AG04450 (cell line): ENCODE results near the gene LRRC3C. TPM values are rescaled to one million over a fixed set of nuclear protein-coding genes. Genes with fewer than 3 reads are reported as not detected.
A peak's percentile ranks its signal among the peaks of the same experiment; 100 is the strongest.

Experiments
- CTCF ChIA-PET: fragments of 300-600, 350-600 bp; formaldehyde crosslinking; extraction: SDS; loops from one replicate; lab custom pipeline; 2022; ENCODE audit warnings: antibody characterized with exemption, inconsistent platforms; lab: Charles Lee
- POLR2A ChIA-PET: fragments of 350-600 bp; formaldehyde crosslinking; extraction: SDS; loops from one replicate; lab custom pipeline; 2021; ENCODE audit warnings: antibody characterized with exemption, inconsistent platforms; lab: Yijun Ruan, JAX
- DNase-seq: peaks from one replicate; pipeline ENCODE4 v3.0.0-alpha.2; 2011; ENCODE audit warnings: low read depth, low spot score
- H3K27ac ChIP-seq: one replicate; pipeline ENCODE4 v1.5.1; 2012; ENCODE audit warnings: low read depth, low read length, control low read depth
- H3K27me3 ChIP-seq: one replicate; pipeline ENCODE4 v1.6.0; 2012; ENCODE audit warnings: low read length; ENCODE audit not compliant: control insufficient read depth, insufficient read depth
- H3K4me3 ChIP-seq: 2 replicates; pipeline ENCODE4 v1.5.1; 2011; ENCODE audit warnings: mild to moderate bottlenecking, low read depth, low read length, control low read depth
- H3K9me3 ChIP-seq: 2 replicates; pipeline ENCODE4 v1.5.1; 2012; ENCODE audit warnings: low read length; ENCODE audit not compliant: control insufficient read depth, insufficient read depth
- polyA plus RNA-seq: library from polyadenylated mRNA; depleted of rRNA; stranded (reverse); fragments of >200 nt; gene quantifications from 2 replicates; pipeline ENCODE4 v1.2.3, GENCODE V29; 2011
- TF ChIP-seq, protein P1 (sequence below): IDR thresholded peaks from 2 replicates; pipeline ENCODE4 v1.5.1; 2011; ENCODE audit warnings: low read depth, low read length, control low read depth, inconsistent platforms

The LRRC3C gene
- polyA plus RNA-seq, 1 experiment: not detected

DNA sequence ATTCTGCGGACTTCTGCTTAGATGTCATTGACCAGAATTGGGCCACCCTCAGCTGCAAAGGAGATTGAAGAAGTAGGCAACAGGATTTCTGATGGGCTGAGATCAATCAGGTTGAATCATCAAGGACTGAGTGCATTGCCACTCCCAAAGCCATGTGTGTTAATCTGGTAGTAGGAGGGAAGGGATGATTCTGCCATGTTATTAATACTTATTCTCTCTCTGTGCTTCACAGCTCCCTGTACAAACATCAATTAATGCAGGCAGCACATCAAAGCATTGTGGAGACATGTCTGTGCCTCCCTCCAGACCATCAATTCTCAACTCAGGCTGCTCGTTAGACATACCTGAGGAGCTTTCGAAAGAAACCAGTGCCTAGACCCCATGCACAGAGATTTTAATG lies 11.6 kb downstream of the LRRC3C start:
- POLR2A ChIA-PET: interaction anchor here (0.6 kb wide), 1 partner anchor 39 kb away, joined by 5 read pairs; no protein-coding TSS in a partner anchor
- no peak for DNase-seq
- Histone ChIP-seq H3K4me3 (no peak overlapping the region), H3K27me3 (no peaks in the 10 kb centered on the region), H3K27ac (peak overlapping the region; percentile 99), H3K9me3 (no peaks in the 10 kb centered on the region)
- CTCF ChIA-PET: interaction anchor here (0.8 to 1.7 kb wide), 5 partner anchors 20 to 66 kb away, joined by 3 to 5 read pairs (median 4); no protein-coding TSS in a partner anchor
- TF ChIP-seq, protein P1, sequence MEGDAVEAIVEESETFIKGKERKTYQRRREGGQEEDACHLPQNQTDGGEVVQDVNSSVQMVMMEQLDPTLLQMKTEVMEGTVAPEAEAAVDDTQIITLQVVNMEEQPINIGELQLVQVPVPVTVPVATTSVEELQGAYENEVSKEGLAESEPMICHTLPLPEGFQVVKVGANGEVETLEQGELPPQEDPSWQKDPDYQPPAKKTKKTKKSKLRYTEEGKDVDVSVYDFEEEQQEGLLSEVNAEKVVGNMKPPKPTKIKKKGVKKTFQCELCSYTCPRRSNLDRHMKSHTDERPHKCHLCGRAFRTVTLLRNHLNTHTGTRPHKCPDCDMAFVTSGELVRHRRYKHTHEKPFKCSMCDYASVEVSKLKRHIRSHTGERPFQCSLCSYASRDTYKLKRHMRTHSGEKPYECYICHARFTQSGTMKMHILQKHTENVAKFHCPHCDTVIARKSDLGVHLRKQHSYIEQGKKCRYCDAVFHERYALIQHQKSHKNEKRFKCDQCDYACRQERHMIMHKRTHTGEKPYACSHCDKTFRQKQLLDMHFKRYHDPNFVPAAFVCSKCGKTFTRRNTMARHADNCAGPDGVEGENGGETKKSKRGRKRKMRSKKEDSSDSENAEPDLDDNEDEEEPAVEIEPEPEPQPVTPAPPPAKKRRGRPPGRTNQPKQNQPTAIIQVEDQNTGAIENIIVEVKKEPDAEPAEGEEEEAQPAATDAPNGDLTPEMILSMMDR: no peak

DNA sequence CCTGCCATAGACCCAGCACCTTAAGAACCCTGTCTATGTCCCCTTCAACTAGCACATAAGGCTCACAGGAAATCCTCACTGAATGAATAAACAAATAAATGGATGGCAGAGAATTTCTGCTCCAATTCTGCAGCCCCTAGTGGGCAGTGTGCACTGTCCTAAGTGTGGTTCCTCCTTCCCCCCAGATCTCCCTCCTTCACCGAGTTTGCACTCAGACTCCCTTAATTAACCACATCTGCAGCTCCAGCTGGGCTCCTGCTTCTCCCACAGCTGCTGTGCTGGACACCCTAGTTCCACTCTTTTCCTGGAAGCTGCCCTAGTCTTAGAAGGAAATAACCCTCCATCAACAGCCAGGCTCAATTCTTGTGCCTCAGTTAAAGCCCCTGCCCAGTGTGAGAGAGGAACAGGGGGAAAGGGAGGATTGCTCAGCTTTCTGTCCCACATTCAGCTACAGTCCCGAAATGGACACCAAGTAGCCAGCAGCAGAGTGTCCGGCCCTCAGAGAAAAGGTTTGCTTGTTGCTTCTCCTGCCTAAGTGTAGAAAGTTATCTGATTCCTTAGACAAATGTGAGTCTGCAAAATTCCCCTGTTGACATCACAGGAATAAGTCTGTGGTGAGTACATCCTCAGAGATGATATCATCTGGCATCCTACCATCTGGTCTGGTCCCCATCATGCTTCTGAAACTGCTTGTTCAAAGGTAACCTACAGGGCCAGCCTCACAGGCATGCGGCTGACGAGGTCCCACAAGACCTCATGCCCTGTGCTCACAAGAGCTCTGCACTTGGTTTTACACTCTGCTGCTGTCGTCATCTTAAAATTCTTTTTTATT lies 12.3 kb downstream of the LRRC3C start:
- CTCF ChIA-PET: interaction anchor here (0.5 to 1.7 kb wide), 5 partner anchors 19 to 809 kb away, joined by 3 to 5 read pairs (median 4); no protein-coding TSS in a partner anchor
- TF ChIP-seq, protein P1: peak; percentile 79
- peak overlapping the region; percentile 26 for H3K4me3 ChIP-seq
- peak overlapping the region; percentile 99 for H3K27ac ChIP-seq
- no peaks in the 10 kb centered on the region for H3K9me3 ChIP-seq
- POLR2A ChIA-PET: interaction anchor here (0.5 to 0.7 kb wide), 2 partner anchors 251 to 307 kb away, joined by 3 to 5 read pairs; no protein-coding TSS in a partner anchor
- H3K27me3 ChIP-seq: no peaks in the 10 kb centered on the region
- DNase-seq: peak; percentile 72

DNA sequence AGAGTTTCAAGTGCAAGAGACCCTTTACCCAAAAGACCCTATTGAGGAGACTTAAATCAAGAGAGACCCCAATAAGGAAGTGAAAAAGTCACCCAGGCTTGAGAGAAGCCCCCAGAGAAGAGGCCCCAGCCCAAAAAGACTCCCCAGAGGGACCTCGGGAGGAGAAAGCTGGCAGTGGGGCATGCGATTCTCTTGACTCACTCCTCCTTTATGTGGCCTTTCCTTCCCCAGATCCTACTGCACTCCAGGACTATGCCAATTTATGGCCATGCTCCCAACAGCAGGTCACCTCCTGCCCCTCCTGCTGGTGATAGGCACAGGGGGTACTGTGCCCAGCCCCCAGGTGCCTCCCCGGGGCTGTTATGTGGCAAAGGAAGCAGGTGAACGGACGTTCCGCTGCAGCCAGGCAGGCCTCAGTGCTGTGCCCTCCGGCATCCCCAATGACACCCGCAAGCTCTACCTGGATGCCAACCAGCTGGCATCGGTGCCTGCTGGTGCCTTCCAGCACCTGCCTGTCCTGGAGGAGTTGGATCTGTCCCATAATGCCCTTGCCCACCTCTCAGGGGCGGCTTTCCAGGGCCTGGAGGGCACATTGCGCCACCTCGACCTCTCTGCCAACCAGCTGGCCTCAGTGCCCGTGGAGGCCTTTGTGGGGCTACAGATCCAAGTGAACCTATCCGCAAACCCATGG lies 16.3 kb downstream of the LRRC3C start:
- POLR2A ChIA-PET: no interaction called here
- CTCF ChIA-PET: interaction anchor here (0.6 kb wide), 1 partner anchor 126 kb away, joined by 3 read pairs; no protein-coding TSS in a partner anchor

DNA sequence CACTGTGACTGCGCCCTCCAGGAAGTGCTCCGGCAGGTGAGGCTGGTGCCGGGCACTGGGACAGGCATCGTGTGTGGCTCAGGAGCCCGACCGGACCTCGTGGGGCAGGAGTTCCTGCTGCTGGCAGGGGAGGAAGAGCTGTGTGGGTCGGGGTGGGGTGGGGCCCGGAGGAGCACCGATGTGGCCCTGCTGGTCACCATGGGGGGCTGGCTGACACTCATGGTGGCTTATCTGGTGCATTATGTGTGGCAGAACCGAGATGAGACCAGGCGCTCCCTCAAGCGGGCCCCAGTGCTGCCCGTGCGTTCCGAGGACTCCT lies 16.8 kb downstream of the LRRC3C start:
- no peak for DNase-seq
- ChIA-PET CTCF (interaction anchor here (0.6 kb wide), 1 partner anchor 125 kb away, joined by 3 read pairs; no protein-coding TSS in a partner anchor), POLR2A (no interaction called here)
- Histone ChIP-seq H3K27me3 (no peaks in the 10 kb centered on the region), H3K27ac (no peak overlapping the region), H3K4me3 (no peak overlapping the region), H3K9me3 (no peaks in the 10 kb centered on the region)
- TF ChIP-seq, protein P1: no peak

More for the DNA sequence above, 16.3 kb downstream of the LRRC3C start:
- no peak overlapping the region for H3K4me3 ChIP-seq
- TF ChIP-seq, protein P1: no peak
- H3K27ac ChIP-seq: no peak overlapping the region
- DNase-seq: no peak
- no peaks in the 10 kb centered on the region for H3K9me3 ChIP-seq
- no peaks in the 10 kb centered on the region for H3K27me3 ChIP-seq
